Fibroblast of the aortic adventitia (primary cell): Measurements from ENCODE around the gene PFKFB3. TPM values are rescaled to one million over a fixed set of nuclear protein-coding genes. Genes with fewer than 3 reads are reported as not detected.

Source experiments
- DNase-seq: peaks from one replicate; pipeline ENCODE4 v3.0.0-alpha.2; 2010; ENCODE audit warnings: low read depth
- H3K4me3 ChIP-seq: 2 replicates; pipeline ENCODE4 v1.5.1; 2011; ENCODE audit warnings: low read depth, mild to moderate bottlenecking, control low read depth, low read length, moderate library complexity
- small RNA-seq: library from RNA; depleted of rRNA; stranded (forward); fragments of <200 nt; gene quantifications from one replicate; pipeline ENCODE3, GENCODE V24; 2012
- total RNA-seq: library from RNA; depleted of rRNA; stranded (reverse); fragments of >200 nt; gene quantifications from 2 replicates; pipeline ENCODE4 v1.2.3, GENCODE V29; 2012; ENCODE audit warnings: low replicate concordance
- TF ChIP-seq, protein P1 (sequence below): IDR thresholded peaks from 2 replicates; pipeline ENCODE4 v1.5.1; 2011; ENCODE audit warnings: mild to moderate bottlenecking, low read length, control low read depth, inconsistent platforms; ENCODE audit not compliant: insufficient read depth

PFKFB3 gene
- total RNA-seq, 1 donor: 23.0 TPM

DNA sequence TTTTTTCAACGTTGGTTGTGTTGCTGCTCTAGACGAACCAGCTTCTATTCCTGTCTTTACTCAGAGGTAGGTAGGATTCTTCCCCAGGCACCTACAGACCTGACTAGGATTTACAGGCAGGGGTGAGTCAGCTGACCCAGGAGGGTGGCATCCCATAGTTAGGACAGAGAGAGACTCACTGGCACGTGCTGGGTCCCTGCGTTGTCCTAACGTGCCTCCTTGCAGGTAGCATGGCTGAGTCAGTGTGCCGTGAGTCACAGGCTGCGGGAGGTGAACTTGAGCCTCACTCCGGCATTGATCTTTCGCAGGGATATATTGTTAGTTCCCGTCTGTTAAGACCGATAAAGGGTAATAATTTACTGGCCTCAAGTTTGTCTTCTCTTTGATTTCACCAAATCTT lies 96.5 kb downstream of the PFKFB3 start:
- no peak for DNase-seq
- no peak overlapping the region for H3K4me3 ChIP-seq
- TF ChIP-seq, protein P1, sequence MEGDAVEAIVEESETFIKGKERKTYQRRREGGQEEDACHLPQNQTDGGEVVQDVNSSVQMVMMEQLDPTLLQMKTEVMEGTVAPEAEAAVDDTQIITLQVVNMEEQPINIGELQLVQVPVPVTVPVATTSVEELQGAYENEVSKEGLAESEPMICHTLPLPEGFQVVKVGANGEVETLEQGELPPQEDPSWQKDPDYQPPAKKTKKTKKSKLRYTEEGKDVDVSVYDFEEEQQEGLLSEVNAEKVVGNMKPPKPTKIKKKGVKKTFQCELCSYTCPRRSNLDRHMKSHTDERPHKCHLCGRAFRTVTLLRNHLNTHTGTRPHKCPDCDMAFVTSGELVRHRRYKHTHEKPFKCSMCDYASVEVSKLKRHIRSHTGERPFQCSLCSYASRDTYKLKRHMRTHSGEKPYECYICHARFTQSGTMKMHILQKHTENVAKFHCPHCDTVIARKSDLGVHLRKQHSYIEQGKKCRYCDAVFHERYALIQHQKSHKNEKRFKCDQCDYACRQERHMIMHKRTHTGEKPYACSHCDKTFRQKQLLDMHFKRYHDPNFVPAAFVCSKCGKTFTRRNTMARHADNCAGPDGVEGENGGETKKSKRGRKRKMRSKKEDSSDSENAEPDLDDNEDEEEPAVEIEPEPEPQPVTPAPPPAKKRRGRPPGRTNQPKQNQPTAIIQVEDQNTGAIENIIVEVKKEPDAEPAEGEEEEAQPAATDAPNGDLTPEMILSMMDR: no peak

DNA sequence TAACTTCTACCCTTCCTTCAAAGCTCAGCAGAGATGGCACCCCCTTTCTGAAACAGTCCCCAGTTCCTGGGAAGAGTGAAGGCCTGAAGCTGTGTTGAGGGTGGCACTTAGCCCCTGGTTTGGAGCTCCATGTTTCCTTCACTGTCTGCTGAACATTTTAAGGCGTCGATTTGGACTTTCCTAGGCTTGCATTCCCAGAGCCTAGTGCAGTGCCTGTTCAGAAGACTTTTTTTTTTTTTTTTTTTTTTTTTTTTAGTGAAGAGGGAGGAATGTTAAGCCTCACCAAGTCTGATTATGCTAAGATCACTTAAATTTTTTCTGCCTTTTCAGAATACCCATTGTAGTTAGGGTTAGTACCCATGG lies 97.0 kb downstream of the PFKFB3 start:
- no peak for DNase-seq
- TF ChIP-seq, protein P1: no peak
- no peak overlapping the region for H3K4me3 ChIP-seq

DNA sequence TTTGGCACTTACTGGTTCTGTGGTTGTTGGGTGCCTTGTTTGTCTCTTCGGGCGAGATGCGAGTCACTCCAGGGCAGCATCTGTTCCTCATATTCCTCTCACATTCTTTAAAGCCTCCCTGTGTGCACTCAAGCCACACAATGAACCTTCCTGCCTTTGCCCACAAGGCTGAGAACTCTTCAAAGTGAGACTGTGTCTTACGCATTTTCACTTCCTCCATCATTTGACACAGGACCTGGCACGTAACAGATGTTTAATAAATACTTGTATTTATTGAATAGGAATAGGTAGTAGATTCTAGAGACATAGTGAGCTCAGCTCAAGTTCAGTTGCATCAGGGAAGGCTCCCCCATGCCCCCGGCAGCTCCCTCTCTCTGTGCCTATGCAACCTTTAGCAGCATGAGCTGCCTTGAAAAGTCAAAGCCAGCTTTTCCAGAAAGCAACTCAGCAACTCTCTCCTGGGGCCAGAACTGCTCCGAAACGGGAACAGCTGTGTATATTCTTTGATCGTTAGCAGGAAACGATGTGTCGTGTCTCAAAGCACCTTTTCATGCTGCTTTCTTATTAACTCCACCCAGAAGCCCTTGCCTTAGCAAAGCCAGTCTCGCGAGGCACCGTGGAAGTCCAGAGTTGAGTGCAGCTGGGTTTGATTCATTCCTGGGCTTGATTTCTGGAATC lies 97.5 kb downstream of the PFKFB3 start:
- DNase-seq: peak; percentile 54
- no peak overlapping the region for H3K4me3 ChIP-seq
- TF ChIP-seq, protein P1: no peak

DNA sequence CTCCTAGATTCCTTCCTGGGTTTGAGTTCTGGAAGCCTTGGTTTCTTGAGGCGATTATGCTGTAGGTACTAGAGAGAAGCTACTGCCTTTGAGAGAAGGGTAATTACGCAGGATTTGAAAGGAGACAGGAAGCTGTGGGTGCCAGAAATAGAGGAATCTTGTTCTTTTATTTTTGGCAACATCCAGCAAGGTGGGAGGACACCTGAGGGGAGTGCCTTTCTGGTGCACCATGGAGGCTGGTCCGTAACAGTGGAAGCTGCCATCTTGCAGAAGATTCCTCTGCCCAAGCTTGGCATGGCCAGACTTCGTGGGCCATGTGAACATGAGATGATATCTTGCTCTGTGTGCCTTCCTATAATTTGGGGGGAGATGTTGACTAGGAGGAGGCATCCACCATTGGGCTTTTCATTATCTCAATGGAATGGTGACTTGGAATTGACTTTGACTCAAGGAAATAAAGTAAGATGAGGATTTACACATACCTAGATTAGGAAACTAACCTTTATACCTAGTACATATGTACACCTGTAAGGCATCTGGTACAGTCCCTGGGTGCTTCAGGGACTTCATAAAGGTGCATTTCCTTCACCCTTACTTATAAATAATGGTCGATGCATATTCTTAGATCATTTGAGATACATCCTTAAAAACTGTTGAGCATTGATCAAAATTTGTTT lies 98.2 kb downstream of the PFKFB3 start:
- H3K4me3 ChIP-seq: no peak overlapping the region
- TF ChIP-seq, protein P1: no peak
- no peak for DNase-seq

GRCh38 chr10:6301488-6302075 lies 98.8 kb downstream of the PFKFB3 start:
- DNase-seq: no peak
- no peak overlapping the region for H3K4me3 ChIP-seq
- TF ChIP-seq, protein P1: no peak

Small RNA genes within 50 kb of the gene (small RNA-seq; reads per million reads assigned to genes)
- not detected for gene RF00019

Other genes with a start within 250 kb of the PFKFB3 start
- 2.1 and 5.7 TPM in 2 replicates for gene IL15RA, start 225.4 kb upstream of the PFKFB3 start, total RNA-seq
- gene IL2RA, start 140.6 kb upstream of the PFKFB3 start, total RNA-seq: not detected in 2 replicates
- 41.8 and 68.9 TPM in 2 replicates for gene RBM17, start 113.9 kb upstream of the PFKFB3 start, total RNA-seq